HepG2 (cell line): ENCODE measurements around the gene CDH12. TPM values are rescaled to one million over a fixed set of nuclear protein-coding genes. Genes with fewer than 3 reads are reported as not detected.

ENCODE experiments used
- ATAC-seq: fragments of 200-7000 bp; cut with Tn5 transposase; 3 replicates; pipeline ENCODE4 v1.9.1; 2020; ENCODE audit warnings: mild to moderate bottlenecking, moderate library complexity
- BruUV-seq: library from RNA; stranded (reverse); fragments of 400-500 nt; replicated peaks from 2 replicates; lab custom pipeline; 2021; lab: Mats Ljungman, UMichigan
- CTCF ChIA-PET: fragments of 300-600 bp; formaldehyde crosslinking; extraction: SDS; loops from one replicate; lab custom pipeline; 2021; ENCODE audit warnings: low total read pairs, inconsistent platforms, low intra/inter-chr PET ratio; lab: Yijun Ruan, JAX
- POLR2A ChIA-PET: fragments of 350-600 bp; sonication (Branson Sonifier 250); formaldehyde crosslinking; loops from one replicate; lab custom pipeline; 2020; ENCODE audit warnings: antibody characterized with exemption, inconsistent platforms; lab: Yijun Ruan, JAX
- DNase-seq: peaks from one replicate; pipeline ENCODE4 v3.0.0-alpha.2; 2015; ENCODE audit warnings: low spot score
- FAIRE-seq: peaks from 3 replicates; lab custom pipeline; 2011; peaks lifted over from hg19 to GRCh38; lab: Jason Lieb, UNC
- H2AFZ ChIP-seq: one replicate; pipeline ENCODE4 v1.6.1; 2011; ENCODE audit warnings: low read length, inconsistent platforms
- H3K27ac ChIP-seq: fragments of 300-600 bp; 3 replicates; pipeline ENCODE4 v1.8.0; 2011; ENCODE audit warnings: mixed run types, mild to moderate bottlenecking, mixed read lengths, low read length, inconsistent platforms; ENCODE audit not compliant: insufficient read depth; ENCODE audit errors: extremely low read length
- H3K27me3 ChIP-seq, 2 experiments: fragments of 200-600 bp in 1 of 2; 2 replicates in 1 of 2; 3 replicates in 1 of 2; pipeline versions ENCODE4 v1.6.0 to v1.8.0; 2011; ENCODE audit warnings: low read length in 2 of 2, mild to moderate bottlenecking in 2 of 2, moderate library complexity in 2 of 2, inconsistent platforms in 1 of 2; ENCODE audit not compliant: insufficient read depth in 2 of 2, control insufficient read depth in 1 of 2
- H3K36me3 ChIP-seq, 2 experiments: fragments of 200-600 bp in 1 of 2; replicated peaks in 1 of 2; 2 replicates in 1 of 2; 3 replicates in 1 of 2; pipeline versions ENCODE4 v1.5.1 to v1.8.0; 2011; ENCODE audit warnings: low read length in 2 of 2, inconsistent platforms in 1 of 2; ENCODE audit not compliant: insufficient read depth in 2 of 2, control insufficient read depth in 1 of 2
- H3K4me1 ChIP-seq: 2 replicates; pipeline ENCODE4 v1.5.1; 2012; ENCODE audit warnings: low read length, inconsistent platforms; ENCODE audit not compliant: insufficient read depth
- H3K4me2 ChIP-seq: 2 replicates; pipeline ENCODE4 v1.6.0; 2011; ENCODE audit warnings: low read depth, low read length, inconsistent platforms
- H3K4me3 ChIP-seq, 3 experiments: fragments of 200-600 bp in 1 of 3; sonication (generic), shearing (Covaris generic) in 1 of 3; replicated peaks in 1 of 3; 2 replicates each; pipeline ENCODE4 v1.5.1; 2011 to 2016; ENCODE audit warnings: low read length in 3 of 3, inconsistent platforms in 2 of 3, low read depth in 2 of 3, mild to moderate bottlenecking in 2 of 3, control low read depth in 1 of 3, mixed read lengths in 1 of 3; ENCODE audit not compliant: insufficient read depth in 1 of 3
- H3K79me2 ChIP-seq: one replicate; pipeline ENCODE4 v1.6.1; 2011; ENCODE audit warnings: low read length, inconsistent platforms; ENCODE audit not compliant: insufficient read depth
- H3K9ac ChIP-seq: 2 replicates; pipeline ENCODE4 v1.6.0; 2011; ENCODE audit warnings: mild to moderate bottlenecking, low read depth, low read length, inconsistent platforms; ENCODE audit not compliant: insufficient read depth
- H3K9me3 ChIP-seq: 2 replicates; pipeline ENCODE4 v1.5.1; 2012; ENCODE audit warnings: mild to moderate bottlenecking, low read length
- H4K20me1 ChIP-seq: 2 replicates; pipeline ENCODE4 v1.6.0; 2011; ENCODE audit warnings: inconsistent platforms, mild to moderate bottlenecking, low read length, moderate library complexity; ENCODE audit not compliant: insufficient read depth
- ARID2 ChIP-seq: sonication (generic); formaldehyde crosslinking; IDR thresholded peaks from 2 replicates; pipeline ENCODE4 v1.8.1; 2022; ENCODE audit warnings: mild to moderate bottlenecking, missing genetic modification reagents, borderline replicate concordance
- BRCA1 ChIP-seq: sonication (generic); formaldehyde crosslinking; IDR thresholded peaks from 2 replicates; pipeline ENCODE4 v1.4.0; 2020; ENCODE audit warnings: missing genetic modification reagents
- KLF11 ChIP-seq: IDR thresholded peaks from 2 replicates; pipeline ENCODE4 v1.6.1; 2016; ENCODE audit warnings: missing compliant biosample characterization
- MED1 ChIP-seq: sonication (generic); formaldehyde crosslinking; IDR thresholded peaks from 2 replicates; pipeline ENCODE4 v1.4.0; 2020; ENCODE audit warnings: missing genetic modification reagents
- PBX3 ChIP-seq: sonication (generic); formaldehyde crosslinking; IDR thresholded peaks from 2 replicates; pipeline ENCODE4 v1.8.1; 2023; ENCODE audit warnings: missing genetic modification reagents, inconsistent platforms, borderline replicate concordance
- PLRG1 ChIP-seq: fragments of 450-650 bp; conservative IDR thresholded peaks from 2 replicates; pipeline ENCODE4 v1.6.1; 2016
- SIN3B ChIP-seq: fragments of 150-350 bp; IDR thresholded peaks from 2 replicates; pipeline ENCODE4 v1.6.1; 2014; ENCODE audit warnings: low read length
- SP4 ChIP-seq: sonication (generic); formaldehyde crosslinking; IDR thresholded peaks from 2 replicates; pipeline ENCODE4 v1.8.1; 2023; ENCODE audit warnings: mild to moderate bottlenecking, missing genetic modification reagents
- TBL1XR1 ChIP-seq: fragments of 150-350 bp; IDR thresholded peaks from 2 replicates; pipeline ENCODE4 v1.6.1; 2014; ENCODE audit warnings: borderline replicate concordance, low read length; ENCODE audit not compliant: partially characterized antibody
- THRA ChIP-seq: sonication (generic); formaldehyde crosslinking; IDR thresholded peaks from 2 replicates; pipeline ENCODE4 v1.4.0; 2020; ENCODE audit warnings: missing genetic modification reagents, borderline replicate concordance
- ZFP62 ChIP-seq: sonication (generic); formaldehyde crosslinking; IDR thresholded peaks from 2 replicates; pipeline ENCODE4 v1.4.0; 2020; ENCODE audit warnings: missing genetic modification reagents
- ZNF570 ChIP-seq: sonication (generic); formaldehyde crosslinking; IDR thresholded peaks from 2 replicates; pipeline ENCODE4 v1.4.0; 2020; ENCODE audit warnings: mild to moderate bottlenecking, missing genetic modification reagents, borderline replicate concordance
- ZZZ3 ChIP-seq: sonication (generic); formaldehyde crosslinking; IDR thresholded peaks from 2 replicates; pipeline ENCODE4 v1.4.0; 2020; ENCODE audit warnings: missing genetic modification reagents, mild to moderate bottlenecking, borderline replicate concordance
- WGBS: methylation state at CpG from one replicate; pipeline ENCODE4 v1.1.6; 2017; ENCODE audit warnings: low lambda C conversion rate; 5-methylcytosine and 5-hydroxymethylcytosine counted together
- in situ Hi-C: cut with HindIII; loops from 2 replicates; pipeline ENCODE4 v1.10.0; 2017; ENCODE audit warnings: low pct_unique_long_range_greater_than_20kb; ENCODE audit not compliant: extremely low pct_ligation_motif_present
- intact Hi-C: fragments of 100-400 bp; cut with micrococcal nuclease; formaldehyde crosslinking; loops from one replicate; pipeline ENCODE4 v1.10.0; 2022; ENCODE audit not compliant: unreplicated experiment
- polyA plus RNA-seq, 8 experiments: library from polyadenylated mRNA; depleted of rRNA in 3 of 8; stranded (reverse) in 7 of 8; unstranded in 1 of 8; fragments of >200 nt; fragmentation: Illumina TruSeq in 4 of 8; extraction: Trizol in 4 of 8; gene quantifications; 2 replicates each; pipeline versions ENCODE4 v1.2.1 to v1.2.3, GENCODE V29; 2011 to 2016; ENCODE audit warnings: low read depth in 4 of 8, missing spikeins in 1 of 8, mixed read lengths in 1 of 8; ENCODE audit not compliant: insufficient read depth in 1 of 8
- total RNA-seq, 5 experiments: library from RNA; depleted of rRNA; stranded (reverse); fragments of >200 nt; fragmentation: Illumina TruSeq; extraction: Trizol; gene quantifications; 2 replicates each; pipeline ENCODE4 v1.2.3, GENCODE V29; 2016; ENCODE audit warnings: low read depth in 1 of 5

CDH12 gene
- total and polyA plus RNA-seq, 2 of the 13 experiments (the other 11 are each of a cell fraction or from before 2014, with no cell fraction given): not detected

- ChIA-PET POLR2A (no interaction called here), CTCF (no interaction called here)
- Histone ChIP-seq H4K20me1 (no peaks in the 10 kb centered on the region), H3K4me2 (no peak overlapping the region), H3K9me3 (no peaks in the 10 kb centered on the region), H3K4me1 (peaks cover 10% of the 10 kb centered on the region), H3K36me3 (no peaks in the 10 kb centered on the region), H3K27me3 (no peaks in the 10 kb centered on the region), H3K79me2 (no peaks in the 10 kb centered on the region), H3K9ac (no peak overlapping the region), H2AFZ (no peak overlapping the region), H3K4me3 (no peak overlapping the region), H3K27ac (no peak overlapping the region)
- ATAC-seq: no peak
- in situ Hi-C loops (no loop called here), intact Hi-C loops (no loop called here)
- no peak for FAIRE-seq
- 3% methylated on average over 1 of the region's 1 CpG for WGBS
- BruUV-seq: no TSS peak
- DNase-seq: no peak
- TF ChIP-seq ZZZ3 (CRISPR knock-in tag): no peak
- no peak for TF ChIP-seq THRA
- TF ChIP-seq SIN3B: no peak
- no peak for TF ChIP-seq PBX3 (CRISPR knock-in tag)
Measured at GRCh38 chr5:22706901-22707300, 146.2 kb downstream of the CDH12 start.

- FAIRE-seq: no peak
- H4K20me1 ChIP-seq: no peaks in the 10 kb centered on the region
- no peak for DNase-seq
- intact Hi-C loops (no loop called here), in situ Hi-C loops (no loop called here)
- no peak overlapping the region for H3K27ac ChIP-seq
- H3K4me1 ChIP-seq: no peaks in the 10 kb centered on the region
- ChIA-PET CTCF (no interaction called here), POLR2A (no interaction called here)
- H2AFZ ChIP-seq: no peak overlapping the region
- WGBS: 23% methylated on average over 5 of the region's 5 CpGs
- no peaks in the 10 kb centered on the region for H3K9me3 ChIP-seq
- BruUV-seq: no TSS peak
- no peak overlapping the region for H3K4me2 ChIP-seq
- ATAC-seq: no peak
- H3K36me3 ChIP-seq: no peaks in the 10 kb centered on the region
- H3K79me2 ChIP-seq: no peaks in the 10 kb centered on the region
- no peak overlapping the region for H3K4me3 ChIP-seq
- H3K27me3 ChIP-seq: no peaks in the 10 kb centered on the region
- H3K9ac ChIP-seq: no peak overlapping the region
- TF ChIP-seq TBL1XR1: no peak
- TF ChIP-seq KLF11 (CRISPR knock-in tag): no peak
- TF ChIP-seq ZFP62 (CRISPR knock-in tag): no peak
- TF ChIP-seq PLRG1: no peak
- TF ChIP-seq ARID2 (CRISPR knock-in tag): no peak
- TF ChIP-seq SP4 (CRISPR knock-in tag): no peak
- TF ChIP-seq MED1 (CRISPR knock-in tag): no peak
- no peak for TF ChIP-seq ZNF570
- TF ChIP-seq BRCA1 (CRISPR knock-in tag): no peak
Measured at GRCh38 chr5:22699319-22699718, 153.8 kb downstream of the CDH12 start.
